Activated T-cell treated with anti-CD3 and anti-CD28 coated beads, Interleukin-2, amount 50 U/mL, for 4 hours (primary cell): ENCODE measurements around the gene ATXN10. TPM values are rescaled to one million over a fixed set of nuclear protein-coding genes. Genes with fewer than 3 reads are reported as not detected.
A peak's percentile ranks its signal among the peaks of the same experiment; 100 is the strongest.
"Not testable (repeated sequence)": the region's sequence is repeated elsewhere in the genome, so short reads cannot be mapped to it uniquely, and the experiment has no call there.

ENCODE experiments used
- ATAC-seq, 2 donors: fragments of 200-7000 bp; cut with Tn5 transposase; one replicate each; pipeline ENCODE4 v1.10.0; 2021
- DNase-seq: peaks from one replicate; pipeline ENCODE4 v3.0.0-alpha.2; 2020
- H3K27me3 Mint-ChIP-seq: one replicate; pipeline ENCODE4 v1.8.0; 2021; ENCODE audit warnings: low read depth, mixed read lengths
- H3K36me3 Mint-ChIP-seq: one replicate; pipeline ENCODE4 v1.8.0; 2022; ENCODE audit warnings: mixed read lengths; ENCODE audit not compliant: insufficient read depth
- H3K4me1 Mint-ChIP-seq: one replicate; pipeline ENCODE4 v1.8.0; 2021; ENCODE audit warnings: low read depth, mixed read lengths
- H3K4me3 Mint-ChIP-seq: one replicate; pipeline ENCODE4 v1.8.0; 2021; ENCODE audit warnings: mild to moderate bottlenecking, moderate library complexity, mixed read lengths
- H3K9me3 Mint-ChIP-seq: one replicate; pipeline ENCODE4 v1.8.0; 2021; ENCODE audit warnings: mixed read lengths
- total RNA-seq, 3 donors: library from RNA; stranded (reverse); gene quantifications; one replicate each; pipeline ENCODE4 v1.2.1, GENCODE V29; 2021

ATXN10 gene
- total RNA-seq, 3 donors from 2014 or later, result 88.1 to 97.9 (median 90.5) TPM

GRCh38 chr22:45651931-45652528 is 19.6 kb upstream of the ATXN10 start:
- Mint-ChIP-seq H3K36me3 (no peaks in the 10 kb centered on the region), H3K9me3 (no peaks in the 10 kb centered on the region), H3K4me1 (no peaks in the 10 kb centered on the region), H3K27me3 (peaks cover 24% of the 10 kb centered on the region), H3K4me3 (no peak overlapping the region)
- DNase-seq (no peak), ATAC-seq (no peak)

GRCh38 chr22:45656577-45656976 is 15.1 kb upstream of the ATXN10 start:
- Mint-ChIP-seq H3K4me3 (no peak overlapping the region), H3K4me1 (no peaks in the 10 kb centered on the region), H3K9me3 (no peaks in the 10 kb centered on the region), H3K36me3 (no peaks in the 10 kb centered on the region), H3K27me3 (peaks cover 14% of the 10 kb centered on the region)
- ATAC-seq (no peak), DNase-seq (no peak)

- H3K4me3 Mint-ChIP-seq, result no peak overlapping the region
- no peaks in the 10 kb centered on the region for H3K9me3 Mint-ChIP-seq
- DNase-seq (no peak), ATAC-seq (no peak)
- H3K36me3 Mint-ChIP-seq, result no peaks in the 10 kb centered on the region
- peaks cover 14% of the 10 kb centered on the region for H3K27me3 Mint-ChIP-seq
- H3K4me1 Mint-ChIP-seq, result no peaks in the 10 kb centered on the region
Measured at GRCh38 chr22:45657701-45658100, 13.9 kb upstream of the ATXN10 start.

GRCh38 chr22:45664136-45664646 is 7.4 kb upstream of the ATXN10 start:
- Mint-ChIP-seq H3K4me1 (no peaks in the 10 kb centered on the region), H3K27me3 (peaks cover 25% of the 10 kb centered on the region), H3K36me3 (peaks cover 3% of the 10 kb centered on the region), H3K9me3 (peaks cover 4% of the 10 kb centered on the region), H3K4me3 (no peak overlapping the region)
- DNase-seq (no peak), ATAC-seq (no peak)

GRCh38 chr22:45667486-45667885 is 4.1 kb upstream of the ATXN10 start:
- ATAC-seq (no peak), DNase-seq (no peak)
- no peak overlapping the region for H3K4me3 Mint-ChIP-seq
- peaks cover 3% of the 10 kb centered on the region for H3K36me3 Mint-ChIP-seq
- peaks cover 3% of the 10 kb centered on the region for H3K4me1 Mint-ChIP-seq
- peaks cover 17% of the 10 kb centered on the region for H3K27me3 Mint-ChIP-seq
- H3K9me3 Mint-ChIP-seq, result peaks cover 4% of the 10 kb centered on the region

- DNase-seq, H3K36me3 Mint-ChIP-seq, H3K4me3 Mint-ChIP-seq, H3K9me3 Mint-ChIP-seq, H3K27me3 Mint-ChIP-seq, ATAC-seq: not testable (repeated sequence)
- peaks cover 30% of the 10 kb centered on the region for H3K4me1 Mint-ChIP-seq
Measured at GRCh38 chr22:45670363-45670762, 1.3 kb upstream of the ATXN10 start.

GRCh38 chr22:45670981-45671782 is 452 bp upstream of the ATXN10 start:
- Mint-ChIP-seq H3K27me3 (peaks cover 9% of the 10 kb centered on the region), H3K4me3 (peak overlapping the region; percentile 87), H3K36me3 (peaks cover 7% of the 10 kb centered on the region), H3K4me1 (peaks cover 33% of the 10 kb centered on the region), H3K9me3 (no peaks in the 10 kb centered on the region)
- ATAC-seq (peak in 1 of 2 donors; percentile 2), DNase-seq (no peak)

GRCh38 chr22:45672564-45673481 is 1.2 kb downstream of the ATXN10 start:
- H3K9me3 Mint-ChIP-seq, result no peaks in the 10 kb centered on the region
- no peaks in the 10 kb centered on the region for H3K27me3 Mint-ChIP-seq
- H3K4me1 Mint-ChIP-seq, result peaks cover 42% of the 10 kb centered on the region
- ATAC-seq, result peak in 1 of 2 donors; percentile 12
- peaks cover 4% of the 10 kb centered on the region for H3K36me3 Mint-ChIP-seq
- no peak for DNase-seq
- H3K4me3 Mint-ChIP-seq, result peak overlapping the region; percentile 93

- DNase-seq (no peak), ATAC-seq (no peak)
- H3K4me3 Mint-ChIP-seq, result peak overlapping the region; percentile 93
- H3K36me3 Mint-ChIP-seq, result peaks cover 4% of the 10 kb centered on the region
- H3K4me1 Mint-ChIP-seq, result peaks cover 46% of the 10 kb centered on the region
- no peaks in the 10 kb centered on the region for H3K27me3 Mint-ChIP-seq
- no peaks in the 10 kb centered on the region for H3K9me3 Mint-ChIP-seq
Measured at GRCh38 chr22:45673482-45674175, 2.0 kb downstream of the ATXN10 start.

GRCh38 chr22:45676024-45676423 is 4.4 kb downstream of the ATXN10 start:
- H3K4me3 Mint-ChIP-seq, result no peak overlapping the region
- H3K4me1 Mint-ChIP-seq, result peaks cover 57% of the 10 kb centered on the region
- no peaks in the 10 kb centered on the region for H3K27me3 Mint-ChIP-seq
- DNase-seq (no peak), ATAC-seq (no peak)
- H3K9me3 Mint-ChIP-seq, result no peaks in the 10 kb centered on the region
- H3K36me3 Mint-ChIP-seq, result peaks cover 7% of the 10 kb centered on the region

GRCh38 chr22:45677063-45677462 is 5.4 kb downstream of the ATXN10 start:
- Mint-ChIP-seq H3K36me3 (peaks cover 7% of the 10 kb centered on the region), H3K4me3 (no peak overlapping the region), H3K27me3 (no peaks in the 10 kb centered on the region), H3K9me3 (no peaks in the 10 kb centered on the region), H3K4me1 (peaks cover 55% of the 10 kb centered on the region)
- DNase-seq (no peak), ATAC-seq (no peak)

- Mint-ChIP-seq H3K27me3 (no peaks in the 10 kb centered on the region), H3K9me3 (no peaks in the 10 kb centered on the region), H3K36me3 (peaks cover 7% of the 10 kb centered on the region), H3K4me3 (no peak overlapping the region), H3K4me1 (peaks cover 38% of the 10 kb centered on the region)
- ATAC-seq (no peak), DNase-seq (no peak)
Measured at GRCh38 chr22:45678961-45679912, 7.6 kb downstream of the ATXN10 start.
